Measurements from ENCODE around the gene SRSF7. TPM values are rescaled to one million over a fixed set of nuclear protein-coding genes. Genes with fewer than 3 reads are reported as not detected.

Gene SRSF7
- total RNA-seq, 6 experiments from 2014 or later = 120 to 153 (median 147) TPM

DNA sequence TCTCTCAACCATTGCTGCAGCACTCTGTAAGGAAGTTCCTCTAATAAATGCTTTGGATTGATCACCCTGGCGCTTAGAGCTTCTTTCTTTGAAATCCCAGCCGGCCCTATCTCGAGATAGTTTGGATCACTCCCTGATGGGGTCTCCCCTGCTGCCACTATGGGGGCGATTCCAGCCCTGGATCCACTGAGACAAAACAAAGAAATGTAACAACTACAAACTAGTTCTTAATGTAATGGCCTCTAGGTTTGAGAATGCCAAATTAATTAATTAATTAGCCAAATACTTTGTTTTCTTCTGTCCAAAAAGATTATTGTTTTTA, 15.2 kb downstream of the SRSF7 start:
- DNase-seq = no peak
- peaks cover 18% of the 10 kb centered on the region for H3K36me3 Mint-ChIP-seq (ENCODE audit: low read depth)
- H3K4me3 Mint-ChIP-seq = no peak overlapping the region
- H3K4me1 Mint-ChIP-seq (ENCODE audit: low read depth) = no peaks in the 10 kb centered on the region
- H3K9me3 Mint-ChIP-seq = no peaks in the 10 kb centered on the region
- TF ChIP-seq, protein P1, sequence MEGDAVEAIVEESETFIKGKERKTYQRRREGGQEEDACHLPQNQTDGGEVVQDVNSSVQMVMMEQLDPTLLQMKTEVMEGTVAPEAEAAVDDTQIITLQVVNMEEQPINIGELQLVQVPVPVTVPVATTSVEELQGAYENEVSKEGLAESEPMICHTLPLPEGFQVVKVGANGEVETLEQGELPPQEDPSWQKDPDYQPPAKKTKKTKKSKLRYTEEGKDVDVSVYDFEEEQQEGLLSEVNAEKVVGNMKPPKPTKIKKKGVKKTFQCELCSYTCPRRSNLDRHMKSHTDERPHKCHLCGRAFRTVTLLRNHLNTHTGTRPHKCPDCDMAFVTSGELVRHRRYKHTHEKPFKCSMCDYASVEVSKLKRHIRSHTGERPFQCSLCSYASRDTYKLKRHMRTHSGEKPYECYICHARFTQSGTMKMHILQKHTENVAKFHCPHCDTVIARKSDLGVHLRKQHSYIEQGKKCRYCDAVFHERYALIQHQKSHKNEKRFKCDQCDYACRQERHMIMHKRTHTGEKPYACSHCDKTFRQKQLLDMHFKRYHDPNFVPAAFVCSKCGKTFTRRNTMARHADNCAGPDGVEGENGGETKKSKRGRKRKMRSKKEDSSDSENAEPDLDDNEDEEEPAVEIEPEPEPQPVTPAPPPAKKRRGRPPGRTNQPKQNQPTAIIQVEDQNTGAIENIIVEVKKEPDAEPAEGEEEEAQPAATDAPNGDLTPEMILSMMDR (IDR thresholded peaks at IDR 0.05) = no peak
- H3K27me3 Mint-ChIP-seq (ENCODE audit: insufficient read depth) = peaks cover 3% of the 10 kb centered on the region
- H3K27ac Mint-ChIP-seq = no peak overlapping the region

DNA sequence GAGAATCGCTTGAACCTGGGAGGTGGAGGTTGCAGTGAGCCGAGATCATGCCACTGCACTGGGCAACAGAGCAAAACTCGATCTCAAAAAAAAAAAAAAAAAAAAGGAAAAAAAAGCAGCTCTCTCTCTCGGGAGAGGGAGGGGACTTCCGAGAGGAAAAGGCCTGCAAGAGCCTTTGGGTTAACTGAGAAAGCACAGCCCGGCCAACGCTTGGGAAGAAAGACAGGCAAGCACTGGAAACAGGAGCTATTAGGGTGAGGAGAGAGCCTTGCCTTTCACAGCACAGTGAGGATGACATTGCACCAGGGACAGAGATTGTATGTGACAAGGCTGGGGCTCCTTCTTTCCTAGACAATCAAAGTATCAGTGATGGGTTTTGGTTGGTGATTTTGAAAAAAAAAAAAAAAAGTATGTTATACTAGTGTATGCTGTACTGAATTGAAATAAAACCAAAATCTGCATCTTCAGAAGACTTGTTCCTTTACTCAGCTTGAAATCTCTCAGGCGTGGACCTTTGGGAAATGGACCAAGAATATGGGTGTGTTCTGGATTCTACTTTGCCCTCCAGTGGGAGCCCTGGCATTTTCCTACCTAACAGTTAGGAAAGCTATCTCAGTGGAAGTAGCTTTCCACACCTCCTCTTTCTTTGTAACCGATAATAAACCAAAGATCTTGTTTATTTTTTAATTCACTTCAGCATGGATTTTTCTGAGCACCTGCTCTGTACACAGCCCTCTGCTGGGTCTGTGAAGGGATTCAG, 16.7 kb downstream of the SRSF7 start:
- Mint-ChIP-seq H3K4me1 (ENCODE audit: low read depth) (no peaks in the 10 kb centered on the region), H3K27me3 (ENCODE audit: insufficient read depth) (peaks cover 3% of the 10 kb centered on the region), H3K4me3 (no peak overlapping the region), H3K27ac (no peak overlapping the region), H3K9me3 (no peaks in the 10 kb centered on the region), H3K36me3 (ENCODE audit: low read depth) (peaks cover 15% of the 10 kb centered on the region)
- DNase-seq = no peak
- TF ChIP-seq, protein P1 (IDR thresholded peaks at IDR 0.05) = no peak

DNA sequence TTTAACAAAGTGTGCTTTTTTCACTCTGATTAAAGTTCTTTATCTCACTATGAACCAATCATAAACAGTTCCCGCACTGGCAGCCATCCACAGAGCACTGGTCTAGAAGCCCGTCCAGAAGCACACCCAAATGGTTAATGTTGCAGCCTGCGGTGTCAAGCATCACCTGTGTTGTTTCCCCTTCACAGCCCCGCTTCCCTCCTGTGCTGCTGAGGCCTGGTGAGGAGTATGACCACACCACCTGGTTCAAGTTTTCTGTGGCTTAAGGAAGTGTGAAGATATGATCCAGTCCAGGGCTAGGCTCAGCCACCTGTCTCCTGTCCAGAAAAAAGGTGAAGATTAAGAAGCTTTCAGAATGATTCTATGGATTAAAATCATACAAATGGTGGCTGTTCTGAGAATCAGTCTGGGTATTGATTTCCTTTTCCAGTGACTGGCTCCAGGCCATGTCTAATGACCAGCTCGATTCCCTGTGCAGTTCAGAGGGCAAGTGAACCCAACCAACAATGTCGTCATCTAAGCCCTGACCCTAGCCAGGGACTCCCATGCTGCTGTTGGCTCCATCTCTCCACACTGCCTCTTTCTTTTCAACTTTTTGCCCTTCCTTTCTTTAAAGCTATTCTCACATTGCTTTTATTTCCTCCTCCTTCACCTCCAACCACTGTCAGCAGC, 17.7 kb downstream of the SRSF7 start:
- Mint-ChIP-seq H3K4me3 (no peak overlapping the region), H3K9me3 (no peaks in the 10 kb centered on the region), H3K4me1 (ENCODE audit: low read depth) (no peaks in the 10 kb centered on the region), H3K36me3 (ENCODE audit: low read depth) (peaks cover 7% of the 10 kb centered on the region; the same call in 1 of the 2 replicates), H3K27me3 (ENCODE audit: insufficient read depth) (peaks cover 3% of the 10 kb centered on the region), H3K27ac (no peak overlapping the region)
- DNase-seq = no peak
- TF ChIP-seq, protein P1 (IDR thresholded peaks at IDR 0.05) = no peak

DNA sequence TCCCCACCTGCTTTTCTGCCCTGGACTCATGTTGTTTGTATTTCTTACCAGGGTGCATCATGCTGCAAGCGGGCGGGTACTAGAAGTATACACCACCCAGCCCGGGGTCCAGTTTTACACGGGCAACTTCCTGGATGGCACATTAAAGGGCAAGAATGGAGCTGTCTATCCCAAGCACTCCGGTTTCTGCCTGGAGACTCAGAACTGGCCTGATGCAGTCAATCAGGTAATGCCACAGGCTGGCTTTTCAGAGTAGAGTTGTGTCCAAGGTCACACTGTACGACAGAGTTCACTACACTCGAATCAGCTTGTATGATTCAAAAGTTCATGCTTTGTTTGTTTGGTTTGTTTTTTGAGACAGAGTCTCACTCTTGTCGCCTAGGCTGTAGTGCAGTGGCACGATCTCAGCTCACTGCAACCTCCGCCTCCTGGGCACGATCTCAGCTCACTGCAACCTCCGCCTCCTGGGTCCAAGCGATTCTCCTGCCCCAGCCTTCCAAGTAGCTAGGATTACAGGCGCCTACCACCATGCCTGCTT, 19.4 kb downstream of the SRSF7 start:
- Mint-ChIP-seq H3K27me3 (ENCODE audit: insufficient read depth) (peaks cover 3% of the 10 kb centered on the region), H3K36me3 (ENCODE audit: low read depth) (no peaks in the 10 kb centered on the region), H3K4me3 (no peak overlapping the region; the same call in 1 of the 2 replicates), H3K9me3 (no peaks in the 10 kb centered on the region), H3K27ac (no peak overlapping the region), H3K4me1 (ENCODE audit: low read depth) (no peaks in the 10 kb centered on the region)
- TF ChIP-seq, protein P1 (IDR thresholded peaks at IDR 0.05) = no peak
- no peak for DNase-seq

DNA sequence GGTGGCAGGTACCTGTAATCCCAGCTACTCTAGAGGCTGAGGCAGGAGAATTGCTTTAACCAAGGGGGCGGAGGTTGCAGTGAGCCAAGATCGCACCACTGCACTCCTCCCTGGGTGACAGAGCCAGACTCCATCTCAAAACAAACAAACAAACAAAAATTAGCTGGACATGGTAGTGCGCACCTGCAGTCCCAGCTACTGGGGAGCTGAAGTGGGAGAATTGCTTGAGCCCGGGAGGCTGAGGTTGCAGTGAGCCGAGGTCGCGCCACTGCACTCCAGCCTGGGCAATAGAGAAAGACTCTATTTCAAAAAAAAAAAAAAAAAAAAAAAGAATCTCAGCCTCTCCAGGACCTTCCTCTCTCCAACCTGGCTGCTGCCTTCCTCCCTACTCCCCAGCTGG, 20.1 kb downstream of the SRSF7 start:
- Mint-ChIP-seq H3K4me1 (ENCODE audit: low read depth) (no peaks in the 10 kb centered on the region), H3K9me3 (no peaks in the 10 kb centered on the region), H3K27ac (no peak overlapping the region), H3K4me3 (no peak overlapping the region; the same call in 1 of the 2 replicates), H3K27me3 (ENCODE audit: insufficient read depth) (peaks cover 3% of the 10 kb centered on the region), H3K36me3 (ENCODE audit: low read depth) (no peaks in the 10 kb centered on the region)
- no peak for DNase-seq
- TF ChIP-seq, protein P1 (IDR thresholded peaks at IDR 0.05) = no peak

All from HFFc6 (cell line).